Measurements from ENCODE around the gene BCL7C. TPM values are rescaled to one million over a fixed set of nuclear protein-coding genes. Genes with fewer than 3 reads are reported as not detected.

Gene BCL7C
- total and polyA plus RNA-seq, 2 of the 13 experiments (the other 11 are each of a cell fraction or from before 2014, with no cell fraction given), result 17.7 to 33.8 TPM

DNA sequence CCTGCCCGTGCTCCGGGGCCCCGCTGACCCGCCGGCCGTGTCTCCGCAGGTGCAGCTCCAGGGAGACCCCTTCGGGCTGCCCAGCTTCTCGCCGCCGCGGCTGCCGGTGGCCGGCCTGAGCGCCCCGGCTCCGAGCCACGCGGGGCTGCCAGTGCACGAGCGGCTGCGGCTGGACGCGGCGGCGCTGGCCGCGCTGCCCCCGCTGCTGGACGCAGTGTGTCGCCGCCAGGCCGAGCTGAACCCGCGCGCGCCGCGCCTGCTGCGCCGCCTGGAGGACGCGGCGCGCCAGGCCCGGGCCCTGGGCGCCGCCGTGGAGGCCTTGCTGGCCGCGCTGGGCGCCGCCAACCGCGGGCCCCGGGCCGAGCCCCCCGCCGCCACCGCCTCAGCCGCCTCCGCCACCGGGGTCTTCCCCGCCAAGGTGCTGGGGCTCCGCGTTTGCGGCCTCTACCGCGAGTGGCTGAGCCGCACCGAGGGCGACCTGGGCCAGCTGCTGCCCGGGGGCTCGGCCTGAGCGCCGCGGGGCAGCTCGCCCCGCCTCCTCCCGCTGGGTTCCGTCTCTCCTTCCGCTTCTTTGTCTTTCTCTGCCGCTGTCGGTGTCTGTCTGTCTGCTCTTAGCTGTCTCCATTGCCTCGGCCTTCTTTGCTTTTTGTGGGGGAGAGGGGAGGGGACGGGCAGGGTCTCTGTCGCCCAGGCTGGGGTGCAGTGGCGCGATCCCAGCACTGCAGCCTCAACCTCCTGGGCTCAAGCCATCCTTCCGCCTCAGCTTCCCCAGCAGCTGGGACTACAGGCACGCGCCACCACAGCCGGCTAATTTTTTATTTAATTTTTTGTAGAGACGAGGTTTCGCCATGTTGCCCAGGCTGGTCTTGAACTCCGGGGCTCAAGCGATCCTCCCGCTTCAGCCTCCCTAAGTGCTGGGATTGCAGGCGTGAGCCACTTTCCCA is 8.4 kb upstream of the BCL7C start (continued):
- TF ChIP-seq, protein P1, sequence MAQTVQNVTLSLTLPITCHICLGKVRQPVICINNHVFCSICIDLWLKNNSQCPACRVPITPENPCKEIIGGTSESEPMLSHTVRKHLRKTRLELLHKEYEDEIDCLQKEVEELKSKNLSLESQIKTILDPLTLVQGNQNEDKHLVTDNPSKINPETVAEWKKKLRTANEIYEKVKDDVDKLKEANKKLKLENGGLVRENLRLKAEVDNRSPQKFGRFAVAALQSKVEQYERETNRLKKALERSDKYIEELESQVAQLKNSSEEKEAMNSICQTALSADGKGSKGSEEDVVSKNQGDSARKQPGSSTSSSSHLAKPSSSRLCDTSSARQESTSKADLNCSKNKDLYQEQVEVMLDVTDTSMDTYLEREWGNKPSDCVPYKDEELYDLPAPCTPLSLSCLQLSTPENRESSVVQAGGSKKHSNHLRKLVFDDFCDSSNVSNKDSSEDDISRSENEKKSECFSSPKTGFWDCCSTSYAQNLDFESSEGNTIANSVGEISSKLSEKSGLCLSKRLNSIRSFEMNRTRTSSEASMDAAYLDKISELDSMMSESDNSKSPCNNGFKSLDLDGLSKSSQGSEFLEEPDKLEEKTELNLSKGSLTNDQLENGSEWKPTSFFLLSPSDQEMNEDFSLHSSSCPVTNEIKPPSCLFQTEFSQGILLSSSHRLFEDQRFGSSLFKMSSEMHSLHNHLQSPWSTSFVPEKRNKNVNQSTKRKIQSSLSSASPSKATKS (CRISPR knock-in tag; IDR thresholded peaks at IDR 0.05), result no peak
- TF ChIP-seq U2AF2 (IDR thresholded peaks at IDR 0.05; ENCODE audit: low read depth, low read length) (no peak), AKAP8 (CRISPR knock-in tag; IDR thresholded peaks at IDR 0.05) (no peak), ZNF510 (CRISPR knock-in tag; IDR thresholded peaks at IDR 0.05; ENCODE audit: low read depth) (no peak), NKX3-1 (CRISPR knock-in tag; IDR thresholded peaks at IDR 0.05) (no peak), KLF6 (CRISPR knock-in tag; IDR thresholded peaks at IDR 0.05) (no peak), EHMT2 (IDR thresholded peaks at IDR 0.05; ENCODE audit: borderline replicate concordance, low read depth, low read length) (no peak), SIX4 (CRISPR knock-in tag; IDR thresholded peaks at IDR 0.05) (no peak), AHR (CRISPR knock-in tag; IDR thresholded peaks at IDR 0.05) (no peak), ZNF878 (CRISPR knock-in tag; IDR thresholded peaks at IDR 0.05) (no peak), RELA (CRISPR knock-in tag; IDR thresholded peaks at IDR 0.05) (no peak), ZBTB42 (CRISPR knock-in tag; IDR thresholded peaks at IDR 0.05) (no peak), POLR2A (IDR thresholded peaks at IDR 0.05; ENCODE audit: insufficient read depth in 1 of 2, low read depth in 2 of 2, low read length in 2 of 2) (peak; percentile 49 to 70; a peak in 3 of 4 replicates), RFXANK (CRISPR knock-in tag; IDR thresholded peaks at IDR 0.05) (no peak), SIX1 (CRISPR knock-in tag; IDR thresholded peaks at IDR 0.05; ENCODE audit: borderline replicate concordance) (no peak), ESRRA (CRISPR knock-in tag; IDR thresholded peaks at IDR 0.05; ENCODE audit: low read depth) (no peak; the same call in 1 of the 2 replicates), TCF7 (IDR thresholded peaks at IDR 0.05; ENCODE audit: low read depth) (no peak), ZNF331 (CRISPR knock-in tag; IDR thresholded peaks at IDR 0.05) (no peak; the same call in 1 of the 2 replicates), ZBTB7B (CRISPR knock-in tag; IDR thresholded peaks at IDR 0.05) (no peak), ZNF781 (CRISPR knock-in tag; IDR thresholded peaks at IDR 0.05; ENCODE audit: borderline replicate concordance, not compliant biosample characterization) (no peak)
- TF ChIP-seq, protein P2, sequence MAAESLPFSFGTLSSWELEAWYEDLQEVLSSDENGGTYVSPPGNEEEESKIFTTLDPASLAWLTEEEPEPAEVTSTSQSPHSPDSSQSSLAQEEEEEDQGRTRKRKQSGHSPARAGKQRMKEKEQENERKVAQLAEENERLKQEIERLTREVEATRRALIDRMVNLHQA (CRISPR knock-in tag; IDR thresholded peaks at IDR 0.05), result no peak
- TF ChIP-seq, protein P3, sequence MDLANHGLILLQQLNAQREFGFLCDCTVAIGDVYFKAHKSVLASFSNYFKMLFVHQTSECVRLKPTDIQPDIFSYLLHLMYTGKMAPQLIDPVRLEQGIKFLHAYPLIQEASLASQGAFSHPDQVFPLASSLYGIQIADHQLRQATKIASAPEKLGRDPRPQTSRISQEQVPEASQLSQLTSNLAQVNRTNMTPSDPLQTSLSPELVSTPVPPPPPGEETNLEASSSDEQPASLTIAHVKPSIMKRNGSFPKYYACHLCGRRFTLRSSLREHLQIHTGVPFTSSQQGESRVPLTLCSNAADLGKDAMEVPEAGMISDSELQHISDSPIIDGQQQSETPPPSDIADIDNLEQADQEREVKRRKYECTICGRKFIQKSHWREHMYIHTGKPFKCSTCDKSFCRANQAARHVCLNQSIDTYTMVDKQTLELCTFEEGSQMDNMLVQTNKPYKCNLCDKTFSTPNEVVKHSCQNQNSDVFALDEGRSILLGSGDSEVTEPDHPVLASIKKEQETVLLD (CRISPR knock-in tag; IDR thresholded peaks at IDR 0.05; ENCODE audit: low read depth), result peak; percentile 76; the same call in 1 of the 2 replicates
- TF ChIP-seq, protein P4, sequence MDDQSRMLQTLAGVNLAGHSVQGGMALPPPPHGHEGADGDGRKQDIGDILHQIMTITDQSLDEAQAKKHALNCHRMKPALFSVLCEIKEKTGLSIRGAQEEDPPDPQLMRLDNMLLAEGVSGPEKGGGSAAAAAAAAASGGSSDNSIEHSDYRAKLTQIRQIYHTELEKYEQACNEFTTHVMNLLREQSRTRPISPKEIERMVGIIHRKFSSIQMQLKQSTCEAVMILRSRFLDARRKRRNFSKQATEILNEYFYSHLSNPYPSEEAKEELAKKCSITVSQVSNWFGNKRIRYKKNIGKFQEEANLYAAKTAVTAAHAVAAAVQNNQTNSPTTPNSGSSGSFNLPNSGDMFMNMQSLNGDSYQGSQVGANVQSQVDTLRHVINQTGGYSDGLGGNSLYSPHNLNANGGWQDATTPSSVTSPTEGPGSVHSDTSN (CRISPR knock-in tag; IDR thresholded peaks at IDR 0.05; ENCODE audit: borderline replicate concordance), result no peak
- TF ChIP-seq, protein P5, sequence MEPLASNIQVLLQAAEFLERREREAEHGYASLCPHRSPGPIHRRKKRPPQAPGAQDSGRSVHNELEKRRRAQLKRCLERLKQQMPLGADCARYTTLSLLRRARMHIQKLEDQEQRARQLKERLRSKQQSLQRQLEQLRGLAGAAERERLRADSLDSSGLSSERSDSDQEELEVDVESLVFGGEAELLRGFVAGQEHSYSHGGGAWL (CRISPR knock-in tag; IDR thresholded peaks at IDR 0.05), result no peak; the same call in 1 of the 2 replicates

Measured in HepG2 (cell line).